DOHH2 (cell line): ENCODE data around the gene CDT1.

Experiments
- CTCF ChIP-seq: fragments of 200-600 bp; sonication (generic); IDR thresholded peaks from one replicate; pipeline ENCODE4 v1.5.1; 2014; ENCODE audit warnings: antibody characterized with exemption, mild to moderate bottlenecking, low read depth, low read length; ENCODE audit not compliant: poor library complexity, severe bottlenecking
- EZH2phosphoT487 ChIP-seq: fragments of 200-600 bp; sonication (generic); IDR thresholded peaks from 2 replicates; pipeline ENCODE4 v1.6.1; 2017; ENCODE audit warnings: borderline replicate concordance, mild to moderate bottlenecking, antibody characterized with exemption, low read length, moderate library complexity, mixed read lengths

GRCh38 chr16:88805887-88806393 is 2.4 kb downstream of the CDT1 start:
- no peak for TF ChIP-seq CTCF
- no peak for TF ChIP-seq EZH2phosphoT487
